GM12864 (cell line): Measurements from ENCODE around the gene C10orf88.

Source experiments
- DNase-seq: peaks from one replicate; pipeline ENCODE4 v3.0.0-alpha.2; 2011; ENCODE audit warnings: low read depth
- H3K4me3 ChIP-seq: 2 replicates; pipeline ENCODE4 v1.5.1; 2011; ENCODE audit warnings: mild to moderate bottlenecking, low read depth, low read length, control low read depth
- TF ChIP-seq, protein P1 (sequence below): IDR thresholded peaks from 2 replicates; pipeline ENCODE4 v1.5.1; 2011; ENCODE audit warnings: low read depth, mild to moderate bottlenecking, moderate library complexity, low read length, control low read depth, inconsistent platforms; ENCODE audit errors: missing control alignments

The C10orf88 gene

DNA sequence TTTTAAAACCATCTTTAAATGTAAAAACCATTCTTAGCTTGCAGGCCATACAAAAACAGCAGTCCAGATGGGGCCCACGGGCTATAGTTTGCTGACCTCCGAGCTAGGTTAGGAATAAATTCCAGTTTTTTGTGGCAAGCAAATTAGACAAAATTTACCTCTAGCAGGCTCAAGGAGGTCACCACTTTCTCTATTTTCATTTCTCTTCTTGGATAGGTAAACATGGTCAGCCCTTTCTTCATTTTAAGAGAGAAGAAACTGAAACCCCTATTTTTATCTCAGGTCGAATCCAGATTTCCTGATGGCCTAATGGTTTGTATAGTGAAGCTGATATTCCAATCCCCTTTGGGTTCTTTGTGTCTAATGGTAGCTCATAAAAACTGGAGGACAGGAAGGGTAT is 43.8 kb upstream of the C10orf88 start:
- TF ChIP-seq, protein P1, sequence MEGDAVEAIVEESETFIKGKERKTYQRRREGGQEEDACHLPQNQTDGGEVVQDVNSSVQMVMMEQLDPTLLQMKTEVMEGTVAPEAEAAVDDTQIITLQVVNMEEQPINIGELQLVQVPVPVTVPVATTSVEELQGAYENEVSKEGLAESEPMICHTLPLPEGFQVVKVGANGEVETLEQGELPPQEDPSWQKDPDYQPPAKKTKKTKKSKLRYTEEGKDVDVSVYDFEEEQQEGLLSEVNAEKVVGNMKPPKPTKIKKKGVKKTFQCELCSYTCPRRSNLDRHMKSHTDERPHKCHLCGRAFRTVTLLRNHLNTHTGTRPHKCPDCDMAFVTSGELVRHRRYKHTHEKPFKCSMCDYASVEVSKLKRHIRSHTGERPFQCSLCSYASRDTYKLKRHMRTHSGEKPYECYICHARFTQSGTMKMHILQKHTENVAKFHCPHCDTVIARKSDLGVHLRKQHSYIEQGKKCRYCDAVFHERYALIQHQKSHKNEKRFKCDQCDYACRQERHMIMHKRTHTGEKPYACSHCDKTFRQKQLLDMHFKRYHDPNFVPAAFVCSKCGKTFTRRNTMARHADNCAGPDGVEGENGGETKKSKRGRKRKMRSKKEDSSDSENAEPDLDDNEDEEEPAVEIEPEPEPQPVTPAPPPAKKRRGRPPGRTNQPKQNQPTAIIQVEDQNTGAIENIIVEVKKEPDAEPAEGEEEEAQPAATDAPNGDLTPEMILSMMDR: no peak
- DNase-seq: no peak
- no peak overlapping the region for H3K4me3 ChIP-seq

DNA sequence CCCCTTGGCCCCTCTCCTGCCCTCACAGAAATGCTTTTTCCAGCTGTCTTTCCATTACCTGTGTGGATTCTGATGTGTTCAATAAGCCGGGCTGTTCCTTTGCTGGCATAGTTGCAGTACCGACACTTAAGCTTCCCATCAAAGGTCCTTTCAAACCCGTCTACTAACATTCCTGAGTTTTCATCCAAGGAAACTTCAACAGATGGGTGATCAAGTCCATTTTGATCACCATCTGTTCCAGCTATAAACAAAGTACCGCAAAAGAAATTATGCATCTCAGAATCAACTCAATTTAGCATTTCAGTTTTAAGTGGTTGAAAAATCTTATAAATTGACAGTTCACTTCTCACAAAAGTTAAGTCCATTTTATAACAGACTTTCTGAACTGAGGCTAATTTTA is 41.9 kb upstream of the C10orf88 start:
- DNase-seq: no peak
- no peak overlapping the region for H3K4me3 ChIP-seq
- TF ChIP-seq, protein P1: no peak

DNA sequence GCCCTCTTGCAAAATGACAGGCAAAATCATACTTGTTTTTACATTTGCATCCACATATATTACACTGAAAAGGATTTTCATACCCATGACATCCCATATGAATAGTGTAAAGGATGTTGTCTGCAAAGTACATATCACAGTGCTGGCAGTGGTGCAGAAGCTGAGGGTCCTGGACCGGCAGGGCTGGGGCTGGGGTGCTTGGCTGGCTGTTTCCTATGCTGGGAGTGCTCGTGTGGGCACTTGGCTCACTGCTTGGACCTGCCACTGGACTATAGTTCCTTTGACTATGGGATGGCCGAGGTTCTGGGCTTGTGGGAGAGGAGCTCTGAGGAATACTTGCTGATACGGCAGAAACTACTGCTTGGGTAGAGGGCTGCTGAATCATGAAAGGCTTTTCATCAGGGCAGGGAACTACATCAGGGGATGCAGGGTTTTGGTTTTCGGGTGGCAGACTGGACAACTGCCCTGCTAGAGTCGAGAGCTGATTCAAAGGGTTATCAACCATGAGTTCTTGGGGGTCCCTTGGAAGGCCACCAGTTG is 39.8 kb upstream of the C10orf88 start:
- no peak for DNase-seq
- TF ChIP-seq, protein P1: no peak
- H3K4me3 ChIP-seq: no peak overlapping the region

DNA sequence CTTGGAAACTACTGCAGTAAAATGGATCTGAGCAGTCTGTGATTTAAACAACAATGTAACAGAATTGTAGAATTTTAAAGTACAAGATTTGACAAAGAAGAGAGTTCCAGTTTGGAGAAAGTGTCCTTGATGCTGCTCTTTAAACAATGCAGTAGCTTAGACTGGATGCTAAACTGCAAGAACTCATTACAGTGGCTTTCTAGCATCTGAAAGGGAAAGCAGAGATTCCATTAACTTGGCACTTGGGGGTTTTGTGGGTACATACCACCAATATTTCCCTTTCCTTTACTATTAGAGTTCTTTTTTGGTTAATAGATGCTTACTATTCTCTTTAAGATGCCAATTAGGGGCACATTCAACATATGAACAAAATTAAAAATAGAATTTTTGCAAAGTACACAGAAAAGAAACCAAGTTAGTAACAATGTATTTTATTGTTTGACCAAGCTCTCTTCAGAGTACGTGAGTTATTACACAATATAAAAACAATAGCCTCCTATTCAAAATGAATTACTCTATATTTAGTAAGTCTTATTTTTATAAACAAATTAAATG is 38.1 kb upstream of the C10orf88 start:
- no peak for DNase-seq
- no peak overlapping the region for H3K4me3 ChIP-seq
- TF ChIP-seq, protein P1: no peak

DNA sequence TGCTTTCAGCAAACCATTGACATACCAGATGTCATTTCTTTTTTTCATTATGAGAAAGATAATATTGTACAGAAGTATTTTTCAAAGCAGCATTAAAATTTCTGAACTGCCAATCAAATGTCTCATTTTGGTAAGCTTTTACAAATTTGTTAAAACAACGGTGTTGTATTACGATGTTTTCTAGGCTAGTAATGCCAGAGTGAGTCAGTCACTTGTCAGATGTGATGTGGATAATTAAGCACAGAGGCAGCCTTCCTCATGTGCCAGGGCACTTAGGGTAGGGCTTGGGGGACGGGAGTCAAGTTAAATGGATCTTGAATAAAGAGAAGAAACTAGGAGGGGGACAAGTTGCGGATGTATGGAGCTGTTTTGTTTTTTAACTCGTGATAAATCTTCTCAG is 36.3 kb upstream of the C10orf88 start:
- no peak for DNase-seq
- H3K4me3 ChIP-seq: no peak overlapping the region
- TF ChIP-seq, protein P1: no peak

DNA sequence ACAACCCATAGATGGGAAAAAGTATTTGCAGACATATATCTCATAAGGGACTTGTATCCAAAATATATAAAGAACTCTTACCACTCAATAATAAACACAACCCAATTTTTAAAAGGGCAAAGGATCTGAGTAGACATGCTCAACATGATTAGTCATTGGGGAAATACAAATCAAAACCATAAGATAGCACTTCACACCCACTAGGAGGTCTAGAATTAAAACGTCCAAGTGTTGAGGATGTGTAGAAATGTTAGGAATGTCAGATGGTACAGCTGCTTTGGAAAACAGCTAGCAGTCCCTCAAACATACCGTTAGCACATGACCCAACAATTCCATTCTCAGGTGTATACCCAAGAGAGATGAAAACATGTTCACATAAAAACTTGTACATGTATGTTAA is 34.5 kb upstream of the C10orf88 start:
- TF ChIP-seq, protein P1: no peak
- DNase-seq: no peak

DNA sequence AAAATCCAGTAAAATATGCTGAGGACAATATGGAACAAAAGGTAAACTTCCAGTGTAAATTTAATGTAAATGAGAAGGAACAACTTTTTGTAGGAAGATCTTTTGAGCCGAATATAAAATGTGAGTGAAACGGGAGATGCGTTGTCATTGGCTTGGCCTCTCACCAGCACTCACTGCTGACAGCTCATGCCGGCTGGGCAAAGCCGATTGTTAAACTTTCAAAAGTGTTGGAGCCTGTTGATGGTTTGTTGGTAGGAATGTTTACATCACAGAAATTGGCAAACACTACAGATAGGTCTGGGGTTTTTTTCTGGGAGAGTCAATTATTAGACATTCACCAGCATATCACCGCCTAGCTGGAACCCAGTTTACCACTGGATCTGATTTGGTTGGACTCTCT is 32.3 kb upstream of the C10orf88 start:
- TF ChIP-seq, protein P1: no peak
- no peak overlapping the region for H3K4me3 ChIP-seq
- no peak for DNase-seq

More for the DNA sequence above, 34.5 kb upstream of the C10orf88 start:
- no peak overlapping the region for H3K4me3 ChIP-seq
